ENCODE data around the gene SLBP.

Gene SLBP

DNA sequence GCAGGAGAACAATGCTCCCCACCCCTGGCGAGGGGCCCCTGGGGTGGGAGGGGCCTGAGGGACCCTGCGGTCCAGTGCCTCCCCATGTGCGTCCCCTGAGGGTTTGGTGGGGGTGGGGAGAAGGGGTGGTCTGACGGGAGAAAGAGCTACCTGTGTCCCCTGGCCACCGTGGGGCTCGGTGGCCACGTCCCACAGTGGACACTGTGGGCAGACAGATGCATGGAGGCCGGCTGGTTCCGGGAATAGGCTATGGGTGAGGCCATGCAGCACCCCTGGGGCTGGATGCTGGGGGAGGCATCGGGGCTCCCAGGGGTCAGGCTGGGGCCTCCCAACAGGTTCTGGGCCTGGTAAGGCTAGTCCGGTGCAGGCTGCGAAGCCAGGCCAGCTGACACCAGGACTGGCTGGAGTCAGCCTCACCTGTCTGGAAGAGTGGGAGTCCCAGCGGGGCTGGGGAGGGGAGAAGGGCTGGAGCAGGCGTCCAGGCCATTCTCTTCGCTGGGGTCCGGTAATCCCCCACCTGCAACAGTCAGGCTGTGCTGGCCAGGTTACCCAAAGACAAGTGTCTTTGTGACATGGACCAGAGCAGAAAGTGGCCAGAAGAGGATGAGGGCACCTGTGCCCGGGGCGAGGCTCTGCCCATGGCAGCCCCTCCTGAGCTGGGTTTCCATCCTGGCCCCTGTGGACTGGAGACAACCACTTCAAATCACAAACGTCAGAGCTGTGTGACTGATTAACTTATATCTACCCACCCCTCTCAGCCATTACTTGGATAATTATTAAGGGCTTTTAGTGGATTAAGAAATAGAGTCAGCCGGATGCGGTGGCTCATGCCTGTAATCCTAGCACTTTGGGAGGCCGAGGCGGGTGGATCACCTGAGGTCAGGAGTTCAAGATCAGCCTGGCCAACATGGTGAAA is 26.6 kb downstream of the SLBP start:
- in situ Hi-C loops (cut with MboI; ENCODE audit: low sequenced_read_pairs, unreplicated experiment), result no loop called here
- TF ChIP-seq, protein P1, sequence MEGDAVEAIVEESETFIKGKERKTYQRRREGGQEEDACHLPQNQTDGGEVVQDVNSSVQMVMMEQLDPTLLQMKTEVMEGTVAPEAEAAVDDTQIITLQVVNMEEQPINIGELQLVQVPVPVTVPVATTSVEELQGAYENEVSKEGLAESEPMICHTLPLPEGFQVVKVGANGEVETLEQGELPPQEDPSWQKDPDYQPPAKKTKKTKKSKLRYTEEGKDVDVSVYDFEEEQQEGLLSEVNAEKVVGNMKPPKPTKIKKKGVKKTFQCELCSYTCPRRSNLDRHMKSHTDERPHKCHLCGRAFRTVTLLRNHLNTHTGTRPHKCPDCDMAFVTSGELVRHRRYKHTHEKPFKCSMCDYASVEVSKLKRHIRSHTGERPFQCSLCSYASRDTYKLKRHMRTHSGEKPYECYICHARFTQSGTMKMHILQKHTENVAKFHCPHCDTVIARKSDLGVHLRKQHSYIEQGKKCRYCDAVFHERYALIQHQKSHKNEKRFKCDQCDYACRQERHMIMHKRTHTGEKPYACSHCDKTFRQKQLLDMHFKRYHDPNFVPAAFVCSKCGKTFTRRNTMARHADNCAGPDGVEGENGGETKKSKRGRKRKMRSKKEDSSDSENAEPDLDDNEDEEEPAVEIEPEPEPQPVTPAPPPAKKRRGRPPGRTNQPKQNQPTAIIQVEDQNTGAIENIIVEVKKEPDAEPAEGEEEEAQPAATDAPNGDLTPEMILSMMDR (IDR thresholded peaks at IDR 0.05; ENCODE audit: borderline replicate concordance, control extremely low read depth, extremely low read depth, insufficient read depth, missing control alignments), result no peak

DNA sequence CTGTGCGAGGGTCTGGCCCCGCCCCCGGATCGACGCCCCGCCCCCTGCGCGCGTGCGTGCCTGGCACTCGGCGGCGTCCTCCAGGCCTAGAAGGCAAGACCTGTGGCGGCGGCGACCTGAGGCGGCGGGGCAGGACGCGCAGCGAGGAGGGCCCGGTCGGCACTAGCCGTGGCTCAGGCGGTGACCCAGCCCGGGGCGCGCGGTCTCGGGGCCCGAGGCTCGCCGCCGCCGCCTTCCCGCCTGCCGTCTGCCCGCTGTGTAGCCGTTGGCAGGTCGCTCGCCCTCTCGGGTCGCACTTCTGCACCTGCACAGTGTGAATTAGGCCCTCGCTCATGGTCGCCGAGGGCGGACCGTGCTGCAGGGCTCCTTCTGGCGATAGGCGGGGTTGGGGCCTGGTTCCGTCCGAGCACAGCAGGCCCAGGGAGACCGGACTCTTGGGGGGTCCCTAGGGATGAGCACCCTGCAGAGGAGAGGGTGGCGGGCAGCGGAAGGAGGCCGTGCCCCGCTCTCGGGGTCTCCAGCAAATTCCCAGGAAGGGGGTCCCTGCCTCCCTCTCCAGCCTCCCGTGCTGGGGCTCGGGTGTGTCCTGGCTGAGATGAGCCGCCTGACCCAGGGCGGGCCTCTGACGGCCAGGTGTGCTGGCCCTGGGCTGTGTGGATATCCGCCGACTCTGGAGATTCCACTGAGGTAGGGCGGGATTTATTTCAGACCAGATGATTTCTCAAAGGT is 27.4 kb downstream of the SLBP start:
- in situ Hi-C loops (cut with MboI; ENCODE audit: low sequenced_read_pairs, unreplicated experiment), result no loop called here
- no peak for DNase-seq (ENCODE audit: low spot score)
- TF ChIP-seq, protein P1 (IDR thresholded peaks at IDR 0.05; ENCODE audit: borderline replicate concordance, control extremely low read depth, extremely low read depth, insufficient read depth, missing control alignments), result no peak

More for the DNA sequence above, 26.6 kb downstream of the SLBP start:
- no peak for DNase-seq (ENCODE audit: low spot score)

DNA sequence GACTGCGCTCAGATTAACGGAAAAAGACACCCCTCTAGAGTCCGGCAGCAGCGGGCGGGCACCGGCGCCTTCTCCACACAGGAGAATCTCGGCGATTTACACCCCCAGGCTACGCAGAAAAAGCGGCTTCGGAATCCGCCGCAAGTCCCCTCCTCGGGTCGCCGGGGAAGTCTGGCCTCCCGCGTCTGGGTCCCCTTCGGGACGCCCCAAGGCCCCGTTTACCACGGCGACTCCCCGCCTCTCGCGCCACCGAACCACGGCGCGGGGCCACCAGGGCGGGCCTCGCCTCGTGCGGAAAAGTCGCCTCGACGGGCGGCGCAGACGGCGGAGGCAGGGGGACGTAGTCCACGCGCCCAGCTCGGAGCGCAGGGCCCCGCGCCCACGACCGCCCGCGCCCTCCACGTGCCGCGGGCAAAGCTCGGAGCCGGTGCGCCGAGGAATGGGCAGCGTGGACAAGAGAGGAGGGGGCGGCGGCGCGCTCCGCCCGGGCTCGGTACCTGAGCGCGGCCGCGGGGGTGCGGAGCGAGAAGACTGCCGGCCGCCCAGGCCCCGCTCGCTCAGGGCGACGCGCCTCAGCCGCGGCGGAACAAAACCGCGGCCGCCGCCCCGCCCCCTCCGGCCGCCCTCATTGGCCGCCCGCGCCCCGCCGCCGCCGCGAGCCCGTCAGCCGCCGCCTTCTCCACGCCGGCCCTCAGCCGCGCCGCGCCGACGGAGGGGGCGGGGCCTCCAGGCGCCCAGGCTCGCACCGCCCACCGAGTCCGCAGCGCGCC is 28.2 kb downstream of the SLBP start, which contains the start of gene FAM53A:
FAM53A (minus strand) TSS at position 578 of the 770 bp plus-strand sequence. CDS start 15,572 bp downstream, outside the sequence.
- TF ChIP-seq, protein P1 (IDR thresholded peaks at IDR 0.05; ENCODE audit: borderline replicate concordance, control extremely low read depth, extremely low read depth, insufficient read depth, missing control alignments), result no peak
- DNase-seq (ENCODE audit: low spot score), result peak; percentile 98
- in situ Hi-C loops (cut with MboI; ENCODE audit: low sequenced_read_pairs, unreplicated experiment), result no loop called here

DNA sequence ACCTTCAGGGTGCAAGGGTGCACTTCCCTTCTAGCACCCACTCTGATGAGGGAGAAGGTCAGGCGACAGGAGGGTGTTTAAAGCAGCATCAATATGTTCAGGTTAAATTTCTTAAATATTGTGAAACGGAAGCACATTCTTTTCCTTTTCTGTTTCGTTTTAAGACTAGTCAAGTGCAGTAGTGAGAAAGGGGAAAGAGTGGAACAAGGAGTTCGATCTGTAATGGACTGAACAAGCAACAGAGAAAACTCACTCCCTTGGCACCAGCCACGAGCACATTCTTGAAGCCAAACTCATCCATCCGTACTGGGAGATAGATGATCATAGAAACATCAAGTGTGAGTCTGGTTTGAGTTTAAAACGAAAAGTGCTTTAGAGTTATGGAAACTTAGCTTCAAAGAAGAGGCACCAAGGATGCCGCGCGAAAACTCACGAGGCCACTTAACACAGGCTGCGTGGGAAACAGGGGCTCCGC is 28.8 kb downstream of the SLBP start:
- DNase-seq (ENCODE audit: low spot score), result no peak
- in situ Hi-C loops (cut with MboI; ENCODE audit: low sequenced_read_pairs, unreplicated experiment), result no loop called here
- TF ChIP-seq, protein P1 (IDR thresholded peaks at IDR 0.05; ENCODE audit: borderline replicate concordance, control extremely low read depth, extremely low read depth, insufficient read depth, missing control alignments), result no peak

DNA sequence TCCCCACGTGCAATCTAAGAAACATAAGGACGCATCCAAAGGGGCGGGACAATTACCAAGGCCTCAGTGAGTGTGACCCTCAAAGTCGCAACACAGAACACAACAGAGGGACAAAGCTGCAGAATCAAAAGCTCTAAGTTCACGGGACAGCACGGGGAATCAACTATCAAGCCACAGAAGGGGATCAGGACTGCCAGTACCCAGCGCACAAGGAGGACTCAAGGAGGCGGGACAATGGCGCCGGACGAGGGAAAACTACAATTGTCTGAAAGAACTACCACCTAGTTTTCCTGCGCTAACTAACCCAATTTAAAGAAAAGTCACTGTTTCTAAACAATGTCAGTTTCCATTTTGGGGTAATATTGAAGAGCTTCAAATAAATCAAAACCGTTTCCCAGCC is 29.3 kb downstream of the SLBP start:
- in situ Hi-C loops (cut with MboI; ENCODE audit: low sequenced_read_pairs, unreplicated experiment), result no loop called here
- no peak for DNase-seq (ENCODE audit: low spot score)
- TF ChIP-seq, protein P1 (IDR thresholded peaks at IDR 0.05; ENCODE audit: borderline replicate concordance, control extremely low read depth, extremely low read depth, insufficient read depth, missing control alignments), result no peak

DNA sequence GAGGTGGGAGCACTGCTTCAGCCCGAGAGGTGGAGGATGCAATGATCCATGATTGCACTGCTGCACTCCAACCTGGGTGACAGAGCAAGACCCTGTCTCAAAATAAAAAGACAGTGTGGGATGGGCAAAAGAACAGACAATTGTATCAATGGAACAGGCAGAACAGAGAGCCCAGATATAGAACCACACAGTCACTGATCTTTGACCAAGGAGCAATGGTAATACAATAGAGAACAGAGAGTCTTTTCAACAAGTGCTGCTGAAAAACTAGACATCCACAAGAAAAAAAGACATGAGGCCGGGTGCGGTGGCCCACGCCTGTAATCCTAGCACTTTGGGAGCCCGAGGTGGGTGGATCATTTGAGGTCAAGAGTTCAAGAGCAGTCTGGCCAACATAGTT is 33.9 kb downstream of the SLBP start:
- no peak for DNase-seq (ENCODE audit: low spot score)
- TF ChIP-seq, protein P1 (IDR thresholded peaks at IDR 0.05; ENCODE audit: borderline replicate concordance, control extremely low read depth, extremely low read depth, insufficient read depth, missing control alignments), result no peak
- in situ Hi-C loops (cut with MboI; ENCODE audit: low sequenced_read_pairs, unreplicated experiment), result no loop called here

All from GM13976 (cell line).